HFFc6 (cell line): Measurements from ENCODE around the gene PEX11B. TPM values are rescaled to one million over a fixed set of nuclear protein-coding genes. Genes with fewer than 3 reads are reported as not detected.
"Not testable (repeated sequence)": the region's sequence is repeated elsewhere in the genome, so short reads cannot be mapped to it uniquely, and the experiment has no call there.

Experiments used
- DNase-seq: peaks from one replicate; pipeline ENCODE4 v3.0.0-alpha.2; 2018
- H3K27ac Mint-ChIP-seq: 2 replicates; pipeline ENCODE4 v1.8.0; 2020; ENCODE audit warnings: mild to moderate bottlenecking, mixed read lengths
- H3K27me3 Mint-ChIP-seq: 2 replicates; pipeline ENCODE4 v1.8.0; 2021; ENCODE audit warnings: mild to moderate bottlenecking, moderate library complexity, mixed read lengths; ENCODE audit not compliant: insufficient read depth
- H3K36me3 Mint-ChIP-seq: 2 replicates; pipeline ENCODE4 v1.8.0; 2021; ENCODE audit warnings: low read depth, mixed read lengths
- H3K4me1 Mint-ChIP-seq: 2 replicates; pipeline ENCODE4 v1.8.0; 2020; ENCODE audit warnings: low read depth, mixed read lengths
- H3K4me3 Mint-ChIP-seq: 2 replicates; pipeline ENCODE4 v1.8.0; 2020; ENCODE audit warnings: mild to moderate bottlenecking, moderate library complexity, mixed read lengths
- H3K9me3 Mint-ChIP-seq: 2 replicates; pipeline ENCODE4 v1.8.0; 2020; ENCODE audit warnings: mild to moderate bottlenecking, mixed read lengths
- CTCF ChIP-seq: fragments of 200-600 bp; sonication (generic); IDR thresholded peaks from 2 replicates; pipeline ENCODE4 v1.5.0; 2021; ENCODE audit warnings: antibody characterized with exemption, mild to moderate bottlenecking
- total RNA-seq, 6 experiments: library from RNA; stranded (reverse); fragmentation: NEBNext Ultra II Directional; extraction: Animal tissue kit (Norgen Biotek cat#: 25700); gene quantifications; 2 replicates in 1 of 6; 3 replicates in 5 of 6; pipeline ENCODE4 v1.2.3, GENCODE V29; 2021

PEX11B gene
- total RNA-seq, 6 experiments from 2014 or later, result 30.3 to 41.1 (median 35.6) TPM

- Mint-ChIP-seq H3K27me3 (peaks cover 5% of the 10 kb centered on the region; the same call in 1 of the 2 replicates), H3K36me3 (peaks cover 6% of the 10 kb centered on the region; the same call in 1 of the 2 replicates), H3K4me3 (peak within 1 kb of the TSS; percentile 51; the same call in 1 of the 2 replicates), H3K4me1 (peaks cover 6% of the 10 kb centered on the region), H3K9me3 (no peaks in the 10 kb centered on the region), H3K27ac (no peak within 1 kb of the TSS; the same call in 1 of the 2 replicates)
- peak; percentile 84 for TF ChIP-seq CTCF
- peak; percentile 98 for DNase-seq
Measured at GRCh38 chr1:145927063-145927886, 8.8 kb upstream of the PEX11B start, which contains the start of gene RBM8A. Gene RBM8A, minus strand, starts transcription at chr1:145927484. Its CDS starts 58 bp downstream, at chr1:145927426.

GRCh38 chr1:145926686-145927062 is 8.2 kb upstream of the PEX11B start:
- no peak for DNase-seq
- Mint-ChIP-seq H3K4me1 (peaks cover 6% of the 10 kb centered on the region), H3K36me3 (peaks cover 6% of the 10 kb centered on the region; the same call in 1 of the 2 replicates), H3K4me3 (no peak overlapping the region), H3K27me3 (peaks cover 5% of the 10 kb centered on the region; the same call in 1 of the 2 replicates), H3K9me3 (no peaks in the 10 kb centered on the region), H3K27ac (no peak overlapping the region)
- TF ChIP-seq CTCF, result no peak

GRCh38 chr1:145922266-145922665 is 3.7 kb upstream of the PEX11B start:
- Mint-ChIP-seq H3K4me1 (peaks cover 22% of the 10 kb centered on the region), H3K27me3 (peaks cover 10% of the 10 kb centered on the region), H3K4me3 (no peak overlapping the region), H3K27ac (no peak overlapping the region), H3K9me3 (no peaks in the 10 kb centered on the region), H3K36me3 (no peaks in the 10 kb centered on the region; the same call in 1 of the 2 replicates)
- TF ChIP-seq CTCF, result no peak
- DNase-seq, result no peak

GRCh38 chr1:145920297-145920696 is 1.8 kb upstream of the PEX11B start:
- DNase-seq, H3K27me3 Mint-ChIP-seq, H3K9me3 Mint-ChIP-seq: not testable (repeated sequence)
- Mint-ChIP-seq H3K36me3 (peaks cover 16% of the 10 kb centered on the region), H3K4me3 (peak overlapping the region; percentile 97), H3K4me1 (peaks cover 35% of the 10 kb centered on the region), H3K27ac (peak overlapping the region; percentile 95)

- Mint-ChIP-seq H3K4me1 (peaks cover 35% of the 10 kb centered on the region), H3K4me3 (peak overlapping the region; percentile 97), H3K36me3 (peaks cover 22% of the 10 kb centered on the region), H3K27me3 (peaks cover 10% of the 10 kb centered on the region), H3K9me3 (no peaks in the 10 kb centered on the region), H3K27ac (peak overlapping the region; percentile 95)
- no peak for TF ChIP-seq CTCF
- DNase-seq, result peak; percentile 49
Measured at GRCh38 chr1:145918992-145919939, 749 bp upstream of the PEX11B start.
